Neutrophil (primary cell): ENCODE data around the gene IPO7.

ENCODE experiments used
- H3K27ac ChIP-seq: fragments of 200-600 bp; sonication (generic); 2 replicates; pipeline ENCODE4 v1.5.1; 2016; ENCODE audit warnings: mild to moderate bottlenecking, moderate library complexity
- H3K27me3 ChIP-seq: fragments of 200-600 bp; sonication (generic); 2 replicates; pipeline ENCODE4 v1.6.0; 2016; ENCODE audit warnings: mild to moderate bottlenecking
- H3K36me3 ChIP-seq: fragments of 200-600 bp; sonication (generic); 2 replicates; pipeline ENCODE4 v1.5.1; 2017
- H3K4me1 ChIP-seq, 2 experiments: fragments of 200-600 bp in 1 of 2; sonication (generic) in 1 of 2; 1 replicate in 1 of 2; 2 replicates in 1 of 2; pipeline versions ENCODE4 v1.5.1 to v1.6.1; 2013 to 2016; ENCODE audit warnings: low read depth in 1 of 2, low read length in 1 of 2, mild to moderate bottlenecking in 1 of 2, moderate library complexity in 1 of 2; ENCODE audit not compliant: control insufficient read depth in 1 of 2, insufficient read depth in 1 of 2
- H3K4me3 ChIP-seq, 2 experiments: fragments of 200-600 bp in 1 of 2; sonication (generic) in 1 of 2; 1 replicate in 1 of 2; 2 replicates in 1 of 2; pipeline ENCODE4 v1.5.1; 2013 to 2016; ENCODE audit warnings: low read depth in 1 of 2, low read length in 1 of 2, mild to moderate bottlenecking in 1 of 2, moderate library complexity in 1 of 2
- H3K9me3 ChIP-seq: fragments of 200-600 bp; sonication (generic); 2 replicates; pipeline ENCODE4 v1.5.1; 2016
- CTCF ChIP-seq: fragments of 200-600 bp; sonication (generic); IDR thresholded peaks from 2 replicates; pipeline ENCODE4 v1.5.1; 2016; ENCODE audit warnings: antibody characterized with exemption

IPO7 gene

GRCh38 chr11:9489080-9489765 lies 104.8 kb downstream of the IPO7 start:
- Histone ChIP-seq H3K4me1 (no peaks in the 10 kb centered on the region), H3K27me3 (no peaks in the 10 kb centered on the region), H3K9me3 (no peaks in the 10 kb centered on the region), H3K36me3 (peaks cover 74% of the 10 kb centered on the region), H3K4me3 (no peak overlapping the region), H3K27ac (no peak overlapping the region)
- no peak for TF ChIP-seq CTCF

GRCh38 chr11:9490376-9490775 lies 105.9 kb downstream of the IPO7 start:
- Histone ChIP-seq H3K4me1 (no peaks in the 10 kb centered on the region), H3K27me3 (no peaks in the 10 kb centered on the region), H3K4me3 (no peak overlapping the region), H3K36me3 (peaks cover 79% of the 10 kb centered on the region), H3K9me3 (no peaks in the 10 kb centered on the region), H3K27ac (no peak overlapping the region)
- TF ChIP-seq CTCF, result no peak

- Histone ChIP-seq H3K36me3 (peaks cover 83% of the 10 kb centered on the region), H3K27me3 (no peaks in the 10 kb centered on the region), H3K9me3 (no peaks in the 10 kb centered on the region), H3K4me3 (no peak overlapping the region), H3K27ac (no peak overlapping the region), H3K4me1 (no peaks in the 10 kb centered on the region)
- no peak for TF ChIP-seq CTCF
These were observed 109.0 kb downstream of the IPO7 start for GRCh38 chr11:9493492-9493891.

GRCh38 chr11:9494316-9494715 lies 109.9 kb downstream of the IPO7 start:
- H3K27ac ChIP-seq, result no peak overlapping the region
- H3K9me3 ChIP-seq, result no peaks in the 10 kb centered on the region
- no peak for TF ChIP-seq CTCF
- H3K36me3 ChIP-seq, result peaks cover 87% of the 10 kb centered on the region
- H3K27me3 ChIP-seq, result no peaks in the 10 kb centered on the region
- H3K4me1 ChIP-seq, result no peaks in the 10 kb centered on the region
- no peak overlapping the region for H3K4me3 ChIP-seq

- no peaks in the 10 kb centered on the region for H3K27me3 ChIP-seq
- H3K9me3 ChIP-seq, result no peaks in the 10 kb centered on the region
- no peak overlapping the region for H3K27ac ChIP-seq
- no peak for TF ChIP-seq CTCF
- no peak overlapping the region for H3K4me3 ChIP-seq
- no peaks in the 10 kb centered on the region for H3K4me1 ChIP-seq
- H3K36me3 ChIP-seq, result peaks cover 96% of the 10 kb centered on the region
These were observed 111.5 kb downstream of the IPO7 start for GRCh38 chr11:9495803-9496514.
